H1 (cell line): ENCODE measurements around the gene EPHA7.

Source experiments
- ATF2 ChIP-seq: IDR thresholded peaks from 2 replicates; pipeline ENCODE4 v1.6.1; 2012; ENCODE audit warnings: low read length, inconsistent platforms
- ATF3 ChIP-seq: IDR thresholded peaks from 2 replicates; pipeline ENCODE4 v1.6.1; 2011; ENCODE audit warnings: low read depth, mild to moderate bottlenecking, low read length; ENCODE audit not compliant: insufficient read depth
- JUND ChIP-seq: IDR thresholded peaks from 2 replicates; pipeline ENCODE4 v1.6.1; 2011; ENCODE audit warnings: mild to moderate bottlenecking, improper control_type of control experiment, low read length
- POLR2A ChIP-seq, 2 experiments: IDR thresholded peaks; 1 replicate in 1 of 2; 2 replicates in 1 of 2; pipeline ENCODE4 v1.6.1; 2011; ENCODE audit warnings: low read depth in 2 of 2, low read length in 2 of 2, mild to moderate bottlenecking in 2 of 2; ENCODE audit errors: control extremely low read depth in 1 of 2
- RAD21 ChIP-seq, 2 experiments: IDR thresholded peaks in 1 of 2; conservative IDR thresholded peaks in 1 of 2; 2 replicates each; pipeline ENCODE4 v1.6.1; 2011; ENCODE audit warnings: low read depth in 2 of 2, low read length in 2 of 2, improper control_type of control experiment in 1 of 2, inconsistent platforms in 1 of 2, mild to moderate bottlenecking in 1 of 2, moderate library complexity in 1 of 2
- RBBP5 ChIP-seq: IDR thresholded peaks from 2 replicates; pipeline ENCODE4 v1.7.1; 2012; ENCODE audit warnings: low read depth, mild to moderate bottlenecking, inconsistent platforms, low read length, moderate library complexity, borderline replicate concordance
- RXRA ChIP-seq: IDR thresholded peaks from 2 replicates; pipeline ENCODE4 v1.6.1; 2011; ENCODE audit warnings: low read depth, mild to moderate bottlenecking, low read length, moderate library complexity; ENCODE audit not compliant: insufficient read depth
- SUZ12 ChIP-seq: fragments of 200-600 bp; sonication (generic); IDR thresholded peaks from 2 replicates; pipeline ENCODE4 v1.6.1; 2012; ENCODE audit warnings: mild to moderate bottlenecking, inconsistent platforms, low read length, moderate library complexity, mixed read lengths

GRCh38 chr6:93341900-93342613 lies 77.3 kb downstream of the EPHA7 start:
- TF ChIP-seq RAD21 (IDR thresholded peaks at IDR 0.05 in 1 of 2, conservative IDR thresholded peaks at IDR 0.05 in 1 of 2; ENCODE audit: low read depth in 2 of 2, low read length in 2 of 2) (no peak), ATF3 (no peak), JUND (no peak), RXRA (no peak), SUZ12 (no peak), POLR2A (IDR thresholded peaks at IDR 0.05; ENCODE audit: control extremely low read depth in 1 of 2, low read depth in 2 of 2, low read length in 2 of 2) (no peak), RBBP5 (no peak), ATF2 (no peak)
